Measurements from ENCODE around the gene CCR1.

Gene CCR1

GRCh38 chr3:46205286-46205960 is 2.7 kb downstream of the CCR1 start:
- no peak for TF ChIP-seq CTCF (IDR thresholded peaks at IDR 0.05; ENCODE audit: low read depth, low read length, missing control alignments)
- in situ Hi-C loops (cut with HindIII; ENCODE audit: low sequenced_read_pairs), result no loop called here
- no peak for DNase-seq (ENCODE audit: low read depth)
- H3K4me3 ChIP-seq (ENCODE audit: low read depth, low read length), result no peak overlapping the region

- H3K4me3 ChIP-seq (ENCODE audit: low read depth, low read length), result no peak overlapping the region
- in situ Hi-C loops (cut with HindIII; ENCODE audit: low sequenced_read_pairs), result no loop called here
- no peak for TF ChIP-seq CTCF (IDR thresholded peaks at IDR 0.05; ENCODE audit: low read depth, low read length, missing control alignments)
- DNase-seq (ENCODE audit: low read depth), result no peak
Measured at GRCh38 chr3:46203681-46204080, 4.4 kb downstream of the CCR1 start.

- no peak for TF ChIP-seq CTCF (IDR thresholded peaks at IDR 0.05; ENCODE audit: low read depth, low read length, missing control alignments)
- in situ Hi-C loops (cut with HindIII; ENCODE audit: low sequenced_read_pairs), result no loop called here
- no peak overlapping the region for H3K4me3 ChIP-seq (ENCODE audit: low read depth, low read length)
- DNase-seq (ENCODE audit: low read depth), result no peak
Measured at GRCh38 chr3:46202535-46202934, 5.6 kb downstream of the CCR1 start.

- no peak overlapping the region for H3K4me3 ChIP-seq (ENCODE audit: low read depth, low read length)
- no peak for TF ChIP-seq CTCF (IDR thresholded peaks at IDR 0.05; ENCODE audit: low read depth, low read length, missing control alignments)
- in situ Hi-C loops (cut with HindIII; ENCODE audit: low sequenced_read_pairs), result no loop called here
- no peak for DNase-seq (ENCODE audit: low read depth)
Measured at GRCh38 chr3:46200790-46201189, 7.3 kb downstream of the CCR1 start.

- no peak for DNase-seq (ENCODE audit: low read depth)
- no peak overlapping the region for H3K4me3 ChIP-seq (ENCODE audit: low read depth, low read length)
- TF ChIP-seq CTCF (IDR thresholded peaks at IDR 0.05; ENCODE audit: low read depth, low read length, missing control alignments), result no peak
- in situ Hi-C loops (cut with HindIII; ENCODE audit: low sequenced_read_pairs), result no loop called here
Measured at GRCh38 chr3:46200211-46200610, 7.9 kb downstream of the CCR1 start.

- no peak overlapping the region for H3K4me3 ChIP-seq (ENCODE audit: low read depth, low read length)
- no peak for DNase-seq (ENCODE audit: low read depth)
- TF ChIP-seq CTCF (IDR thresholded peaks at IDR 0.05; ENCODE audit: low read depth, low read length, missing control alignments), result no peak
- in situ Hi-C loops (cut with HindIII; ENCODE audit: low sequenced_read_pairs), result no loop called here
Measured at GRCh38 chr3:46196261-46196957, 11.7 kb downstream of the CCR1 start.
